ENCODE results near the gene PTPN6. TPM values are rescaled to one million over a fixed set of nuclear protein-coding genes. Genes with fewer than 3 reads are reported as not detected.

The PTPN6 gene
- total RNA-seq, 4 donors from 2014 or later, result 18.5 to 59.1 (median 39.4) TPM

- 81% methylated on average over 10 of the region's 10 CpGs for WGBS
- TF ChIP-seq POLR2A (IDR thresholded peaks at IDR 0.05), result no peak
- no peak for TF ChIP-seq CTCF (IDR thresholded peaks at IDR 0.05)
- TF ChIP-seq EP300 (IDR thresholded peaks at IDR 0.05), result no peak
- TF ChIP-seq POLR2AphosphoS5 (IDR thresholded peaks at IDR 0.05), result no peak
- no peak overlapping the region for H3K27ac ChIP-seq
Measured at GRCh38 chr12:6923003-6923732, 28.0 kb upstream of the PTPN6 start.

GRCh38 chr12:6923851-6924250 lies 27.3 kb upstream of the PTPN6 start:
- Histone ChIP-seq H3K4me1 (peaks cover 35% of the 10 kb centered on the region), H3K4me3 (no peak overlapping the region), H3K9me3 (no peaks in the 10 kb centered on the region), H3K27ac (no peak overlapping the region), H3K27me3 (no peaks in the 10 kb centered on the region), H3K36me3 (peaks cover 5% of the 10 kb centered on the region)
- no peak for TF ChIP-seq EP300 (IDR thresholded peaks at IDR 0.05)
- no peak for TF ChIP-seq POLR2AphosphoS5 (IDR thresholded peaks at IDR 0.05)
- no peak for TF ChIP-seq CTCF (IDR thresholded peaks at IDR 0.05)
- TF ChIP-seq POLR2A (IDR thresholded peaks at IDR 0.05), result no peak
- 58% methylated on average over 6 of the region's 6 CpGs for WGBS
- no peak for DNase-seq (ENCODE audit: low spot score in 2 of 2)

More at GRCh38 chr12:6923003-6923732, 28.0 kb upstream of the PTPN6 start:
- Histone ChIP-seq H3K9me3 (no peaks in the 10 kb centered on the region), H3K4me3 (no peak overlapping the region), H3K36me3 (peaks cover 5% of the 10 kb centered on the region), H3K4me1 (peaks cover 31% of the 10 kb centered on the region), H3K27me3 (no peaks in the 10 kb centered on the region)
- no peak for DNase-seq (ENCODE audit: low spot score in 2 of 2)

GRCh38 chr12:6925239-6925539 lies 26.0 kb upstream of the PTPN6 start:
- H3K4me3 ChIP-seq, result peak overlapping the region; percentile 91
- H3K4me1 ChIP-seq, result peaks cover 49% of the 10 kb centered on the region
- no peak for DNase-seq (ENCODE audit: low spot score in 2 of 2)
- H3K9me3 ChIP-seq, result no peaks in the 10 kb centered on the region
- H3K27ac ChIP-seq, result peak overlapping the region; percentile 99
- WGBS, result 9% methylated on average over 1 of the region's 1 CpG
- H3K36me3 ChIP-seq, result peaks cover 5% of the 10 kb centered on the region
- TF ChIP-seq POLR2AphosphoS5 (IDR thresholded peaks at IDR 0.05) (no peak), POLR2A (IDR thresholded peaks at IDR 0.05) (no peak), CTCF (IDR thresholded peaks at IDR 0.05) (no peak), EP300 (IDR thresholded peaks at IDR 0.05) (no peak)
- no peaks in the 10 kb centered on the region for H3K27me3 ChIP-seq

GRCh38 chr12:6925540-6926279 lies 25.4 kb upstream of the PTPN6 start:
- H3K9me3 ChIP-seq, result no peaks in the 10 kb centered on the region
- peak overlapping the region; percentile 99 for H3K27ac ChIP-seq
- 10% methylated on average over 8 of the region's 8 CpGs for WGBS
- H3K4me1 ChIP-seq, result peaks cover 54% of the 10 kb centered on the region
- no peak for DNase-seq (ENCODE audit: low spot score in 2 of 2)
- no peaks in the 10 kb centered on the region for H3K27me3 ChIP-seq
- H3K36me3 ChIP-seq, result peaks cover 5% of the 10 kb centered on the region
- H3K4me3 ChIP-seq, result peak overlapping the region; percentile 91
- TF ChIP-seq POLR2A (IDR thresholded peaks at IDR 0.05) (peak in 1 of 2 donors; percentile 7), EP300 (IDR thresholded peaks at IDR 0.05) (no peak), CTCF (IDR thresholded peaks at IDR 0.05) (no peak), POLR2AphosphoS5 (IDR thresholded peaks at IDR 0.05) (peak in 1 of 3 donors; percentile 20)

- peak in 1 of 2 donors; percentile 42 for TF ChIP-seq POLR2A (IDR thresholded peaks at IDR 0.05)
- TF ChIP-seq CTCF (IDR thresholded peaks at IDR 0.05), result no peak
- no peak for TF ChIP-seq EP300 (IDR thresholded peaks at IDR 0.05)
- TF ChIP-seq POLR2AphosphoS5 (IDR thresholded peaks at IDR 0.05), result peak in 2 of 3 donors; percentile 36 to 70
- Histone ChIP-seq H3K27me3 (no peaks in the 10 kb centered on the region), H3K36me3 (no peaks in the 10 kb centered on the region), H3K27ac (peak within 1 kb of the TSS; percentile 99), H3K4me1 (peaks cover 61% of the 10 kb centered on the region), H3K4me3 (peak within 1 kb of the TSS; percentile 91), H3K9me3 (no peaks in the 10 kb centered on the region)
- WGBS, result 1% methylated on average over 37 of the region's 66 CpGs
- peak in 1 of 2 donors; percentile 89 for DNase-seq (ENCODE audit: low spot score in 2 of 2)
Measured at GRCh38 chr12:6927379-6928021, 23.7 kb upstream of the PTPN6 start, which contains the start of gene ATN1. TSS of gene ATN1 (plus strand) at chr12:6927959. CDS start at chr12:6934002, 6,043 bp downstream.

Measured in suprapubic skin (tissue), 4 donors.